A549 (cell line): ENCODE measurements around the gene PRC1. TPM values are rescaled to one million over a fixed set of nuclear protein-coding genes. Genes with fewer than 3 reads are reported as not detected.
A peak's percentile ranks its signal among the peaks of the same experiment; 100 is the strongest.

Source experiments
- ATAC-seq, 2 experiments: fragments of 200-7000 bp in 1 of 2; fragments of >200 bp in 1 of 2; cut with Nextera tagmentation in 1 of 2; cut with Tn5 transposase in 1 of 2; 3 replicates each; pipeline versions ENCODE4 v1.8.0 to v1.9.1; 2018 to 2020; ENCODE audit warnings: mild to moderate bottlenecking in 1 of 2, moderate library complexity in 1 of 2
- CTCF ChIA-PET: fragments of 300-600 bp; sonication (Branson Sonifier 250); formaldehyde crosslinking; extraction: SDS; loops from one replicate; lab custom pipeline; 2021; ENCODE audit warnings: antibody characterized with exemption, inconsistent platforms; lab: Yijun Ruan, JAX
- POLR2A ChIA-PET: fragments of 350-600 bp; formaldehyde crosslinking; extraction: SDS; loops from one replicate; lab custom pipeline; 2021; ENCODE audit warnings: antibody characterized with exemption, inconsistent platforms; lab: Yijun Ruan, JAX
- DNase-seq, 2 experiments: peaks; one replicate each; pipeline versions ENCODE4 v3.0.0 to v3.0.0-alpha.2; 2011 to 2016; ENCODE audit warnings: low read depth in 1 of 2, low spot score in 1 of 2
- FAIRE-seq: peaks from 2 replicates; lab custom pipeline; 2011; peaks lifted over from hg19 to GRCh38; lab: Jason Lieb, UNC
- H3K27ac ChIP-seq, 2 experiments: fragments of >200 bp; sonication (Bioruptor Twin); formaldehyde crosslinking; 3 replicates each; pipeline ENCODE4 v1.5.1; 2016 to 2017
- H3K4me1 ChIP-seq: fragments of >200 bp; sonication (Bioruptor Twin); formaldehyde crosslinking; 3 replicates; pipeline ENCODE4 v1.6.1; 2016
- H3K4me2 ChIP-seq: fragments of >200 bp; sonication (Bioruptor Twin); formaldehyde crosslinking; 3 replicates; pipeline ENCODE4 v1.6.1; 2016
- H3K4me3 ChIP-seq: fragments of >200 bp; sonication (Bioruptor Twin); formaldehyde crosslinking; 3 replicates; pipeline ENCODE4 v1.5.1; 2016
- H3K9me3 ChIP-seq: fragments of >200 bp; sonication (Bioruptor Twin); formaldehyde crosslinking; 3 replicates; pipeline ENCODE4 v1.6.1; 2016
- BHLHE40 ChIP-seq: IDR thresholded peaks from 2 replicates; pipeline ENCODE4 v1.6.1; 2012; ENCODE audit warnings: low read depth, low read length, inconsistent platforms
- CBX8 ChIP-seq: fragments of 200-600 bp; sonication (generic); IDR thresholded peaks from 2 replicates; pipeline ENCODE4 v1.6.1; 2016
- CHD4 ChIP-seq: fragments of 200-600 bp; sonication (generic); IDR thresholded peaks from 2 replicates; pipeline ENCODE4 v1.6.1; 2016; ENCODE audit warnings: antibody characterized with exemption, mild to moderate bottlenecking, borderline replicate concordance
- FOSB ChIP-seq: fragments of 250-450 bp; sonication (Bioruptor Pico); IDR thresholded peaks from 2 replicates; pipeline ENCODE4 v1.5.0; 2020; ENCODE audit warnings: mild to moderate bottlenecking, moderate library complexity
- FOXS1 ChIP-seq: fragments of 250-450 bp; sonication (Bioruptor Pico); IDR thresholded peaks from 2 replicates; pipeline ENCODE4 v1.5.0; 2020; ENCODE audit warnings: mild to moderate bottlenecking, moderate library complexity
- GATA3 ChIP-seq: IDR thresholded peaks from 2 replicates; pipeline ENCODE4 v1.6.1; 2012; ENCODE audit warnings: borderline replicate concordance
- HOXA7 ChIP-seq: fragments of 250-450 bp; sonication (Bioruptor Pico); IDR thresholded peaks from 2 replicates; pipeline ENCODE4 v1.5.0; 2020; ENCODE audit warnings: mild to moderate bottlenecking, moderate library complexity
- HOXB13 ChIP-seq: fragments of 250-450 bp; sonication (Bioruptor Pico); IDR thresholded peaks from 2 replicates; pipeline ENCODE4 v1.5.0; 2020; ENCODE audit warnings: low read depth, mild to moderate bottlenecking, moderate library complexity
- JUNB ChIP-seq: fragments of >200 bp; sonication (Bioruptor Twin); formaldehyde crosslinking; IDR thresholded peaks from 2 replicates; pipeline ENCODE4 v1.6.1; 2016
- MAFK ChIP-seq: fragments of 450-650 bp; IDR thresholded peaks from 2 replicates; pipeline ENCODE4 v1.6.1; 2014; ENCODE audit not compliant: partially characterized antibody
- MYC ChIP-seq: IDR thresholded peaks from 2 replicates; pipeline ENCODE4 v1.6.1; 2012; ENCODE audit warnings: mild to moderate bottlenecking, inconsistent platforms, low read length, improper control_type of control experiment, borderline replicate concordance
- NFE2L2 ChIP-seq: fragments of 150-350 bp; conservative IDR thresholded peaks from 2 replicates; pipeline ENCODE4 v1.6.1; 2014; ENCODE audit warnings: low read length
- RAD21 ChIP-seq, 2 experiments: fragments of >200 bp in 1 of 2; sonication (Bioruptor Twin) in 1 of 2; formaldehyde crosslinking in 1 of 2; IDR thresholded peaks in 1 of 2; conservative IDR thresholded peaks in 1 of 2; 2 replicates in 1 of 2; 3 replicates in 1 of 2; pipeline ENCODE4 v1.6.1; 2012 to 2018; ENCODE audit warnings: inconsistent platforms in 1 of 2
- RARB ChIP-seq: fragments of 250-450 bp; sonication (Bioruptor Pico); IDR thresholded peaks from 2 replicates; pipeline ENCODE4 v1.8.0; 2021; ENCODE audit warnings: mild to moderate bottlenecking, moderate library complexity
- RCOR1 ChIP-seq: fragments of 150-350 bp; IDR thresholded peaks from 2 replicates; pipeline ENCODE4 v1.6.1; 2014; ENCODE audit warnings: antibody characterized with exemption, low read length, low read depth
- RFX5 ChIP-seq: fragments of 450-650 bp; IDR thresholded peaks from 2 replicates; pipeline ENCODE4 v1.7.1; 2014; ENCODE audit warnings: antibody characterized with exemption, mild to moderate bottlenecking, moderate library complexity
- SMC3 ChIP-seq: fragments of >200 bp; sonication (Bioruptor Twin); formaldehyde crosslinking; IDR thresholded peaks from 3 replicates; pipeline ENCODE4 v1.6.1; 2018; ENCODE audit warnings: inconsistent platforms
- TFCP2L1 ChIP-seq: fragments of 250-450 bp; sonication (Bioruptor Pico); IDR thresholded peaks from 2 replicates; pipeline ENCODE4 v1.5.0; 2021; ENCODE audit warnings: mild to moderate bottlenecking
- ZNF302 ChIP-seq: fragments of 250-450 bp; sonication (Bioruptor Pico); IDR thresholded peaks from 2 replicates; pipeline ENCODE4 v1.9.0; 2021; ENCODE audit warnings: inconsistent platforms, mild to moderate bottlenecking, moderate library complexity
- ZSCAN20 ChIP-seq: fragments of 250-450 bp; sonication (Bioruptor Pico); IDR thresholded peaks from 2 replicates; pipeline ENCODE4 v1.8.0; 2022; ENCODE audit warnings: mild to moderate bottlenecking, moderate library complexity
- whole genome bisulfite sequencing: methylation state at CpG from one replicate; pipeline ENCODE4 v1.1.6; 2017; ENCODE audit errors: missing lambda C conversion rate; 5-methylcytosine and 5-hydroxymethylcytosine counted together
- polyA plus RNA-seq, 4 experiments: library from polyadenylated mRNA; depleted of rRNA in 3 of 4; stranded (reverse); fragments of >200 nt; fragmentation: RNase III in 1 of 4; extraction: RNeasy Plus Mini Kit Qiagen cat#74134 plus additional on column Dnase treatment in 1 of 4; gene quantifications; 2 replicates in 3 of 4; 3 replicates in 1 of 4; pipeline ENCODE4 v1.2.3, GENCODE V29; 2011 to 2017
- TF ChIP-seq, protein P1 (sequence below): IDR thresholded peaks from 2 replicates; pipeline ENCODE4 v1.6.1; 2012
- TF ChIP-seq, protein P2 (sequence below): fragments of >200 bp; sonication (Bioruptor Twin); formaldehyde crosslinking; IDR thresholded peaks from 3 replicates; pipeline ENCODE4 v1.5.1; 2016
- TF ChIP-seq, protein P3 (sequence below): IDR thresholded peaks from 2 replicates; pipeline ENCODE4 v1.6.1; 2012
- TF ChIP-seq, protein P4 (sequence below): fragments of >200 bp; sonication (Bioruptor Twin); formaldehyde crosslinking; IDR thresholded peaks from 3 replicates; pipeline ENCODE4 v1.6.1; 2016
- TF ChIP-seq, protein P5 (sequence below): fragments of 250-450 bp; sonication (Bioruptor Pico); IDR thresholded peaks from 2 replicates; pipeline ENCODE4 v1.5.0; 2021; ENCODE audit warnings: mild to moderate bottlenecking, moderate library complexity, borderline replicate concordance

Gene PRC1
- polyA plus RNA-seq, 2 of the 4 experiments (the other 2 are of a cell fraction) = 303 to 426 TPM

DNA sequence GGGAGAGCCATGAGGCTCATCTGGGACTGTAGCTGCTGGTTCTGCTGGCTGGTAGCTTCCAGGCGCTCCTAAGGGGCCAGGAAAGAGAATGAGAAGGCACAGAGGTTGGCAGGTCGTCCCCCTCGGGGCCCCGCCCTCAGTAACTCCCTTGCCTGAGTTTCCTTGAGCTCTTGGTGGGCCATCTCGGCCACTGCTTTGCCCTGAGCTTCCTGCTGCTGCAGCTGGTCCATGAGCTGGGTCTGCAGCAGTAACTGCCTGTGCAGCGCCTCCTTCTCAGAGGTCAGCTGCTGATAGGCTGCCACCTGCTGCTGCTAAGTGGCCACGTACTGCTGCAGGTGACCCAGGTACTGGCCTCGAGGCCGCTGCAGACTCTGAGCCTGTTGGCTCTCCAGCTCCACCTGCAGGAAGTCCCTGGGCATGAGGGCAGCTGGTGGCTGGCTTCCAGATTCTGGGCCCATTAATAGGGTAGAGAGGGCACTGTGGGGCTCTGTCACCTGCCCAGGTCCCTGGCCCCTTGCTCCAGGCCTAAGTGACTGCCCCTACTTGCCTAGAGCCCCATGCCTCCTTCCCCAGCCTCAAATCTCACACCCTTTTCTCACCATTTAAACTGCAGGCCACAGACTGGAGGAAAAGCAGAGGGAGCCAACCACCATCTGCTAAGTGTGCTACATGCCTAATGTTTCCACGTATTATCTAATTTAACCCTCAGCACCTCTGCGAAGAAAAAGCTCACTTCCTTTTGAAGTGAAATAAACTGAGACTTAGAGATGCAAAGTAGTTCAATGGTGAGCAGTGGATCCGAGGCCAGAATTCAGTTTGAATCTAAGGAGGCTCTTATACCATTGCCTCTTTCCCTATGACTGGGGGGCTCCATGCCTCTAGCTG, 38.8 kb upstream of the PRC1 start:
- no peak for FAIRE-seq
- no peaks in the 10 kb centered on the region for H3K9me3 ChIP-seq
- peak overlapping the region; percentile 61 for H3K4me2 ChIP-seq
- ChIA-PET CTCF (interaction anchor here (0.6 to 6.2 kb wide), 22 partner anchors 9 to 662 kb away, joined by 3 to 71 read pairs (median 6); partner anchors contain the start of genes HDDC3, PRC1, RCCD1 and UNC45A), POLR2A (interaction anchor here (1.8 kb wide), 1 partner anchor 12 kb away, joined by 7 read pairs; no protein-coding TSS in a partner anchor)
- H3K4me1 ChIP-seq = no peaks in the 10 kb centered on the region
- no peak overlapping the region for H3K27ac ChIP-seq
- ATAC-seq = peak; percentile 76 to 88; a peak in 5 of 6 replicates
- 40% methylated on average over 12 of the region's 12 CpGs for WGBS
- no peak for TF ChIP-seq FOSB
- TF ChIP-seq RARB = no peak
- TF ChIP-seq, protein P1, sequence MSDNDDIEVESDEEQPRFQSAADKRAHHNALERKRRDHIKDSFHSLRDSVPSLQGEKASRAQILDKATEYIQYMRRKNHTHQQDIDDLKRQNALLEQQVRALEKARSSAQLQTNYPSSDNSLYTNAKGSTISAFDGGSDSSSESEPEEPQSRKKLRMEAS = peak; percentile 37; the same call in 1 of the 2 replicates
- TF ChIP-seq, protein P2, sequence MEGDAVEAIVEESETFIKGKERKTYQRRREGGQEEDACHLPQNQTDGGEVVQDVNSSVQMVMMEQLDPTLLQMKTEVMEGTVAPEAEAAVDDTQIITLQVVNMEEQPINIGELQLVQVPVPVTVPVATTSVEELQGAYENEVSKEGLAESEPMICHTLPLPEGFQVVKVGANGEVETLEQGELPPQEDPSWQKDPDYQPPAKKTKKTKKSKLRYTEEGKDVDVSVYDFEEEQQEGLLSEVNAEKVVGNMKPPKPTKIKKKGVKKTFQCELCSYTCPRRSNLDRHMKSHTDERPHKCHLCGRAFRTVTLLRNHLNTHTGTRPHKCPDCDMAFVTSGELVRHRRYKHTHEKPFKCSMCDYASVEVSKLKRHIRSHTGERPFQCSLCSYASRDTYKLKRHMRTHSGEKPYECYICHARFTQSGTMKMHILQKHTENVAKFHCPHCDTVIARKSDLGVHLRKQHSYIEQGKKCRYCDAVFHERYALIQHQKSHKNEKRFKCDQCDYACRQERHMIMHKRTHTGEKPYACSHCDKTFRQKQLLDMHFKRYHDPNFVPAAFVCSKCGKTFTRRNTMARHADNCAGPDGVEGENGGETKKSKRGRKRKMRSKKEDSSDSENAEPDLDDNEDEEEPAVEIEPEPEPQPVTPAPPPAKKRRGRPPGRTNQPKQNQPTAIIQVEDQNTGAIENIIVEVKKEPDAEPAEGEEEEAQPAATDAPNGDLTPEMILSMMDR = peak; percentile 62
- peak; percentile 52 to 60 for TF ChIP-seq RAD21 (conservative IDR thresholded peaks at IDR 0.05 in 1 of 2, IDR thresholded peaks at IDR 0.05 in 1 of 2)
- TF ChIP-seq SMC3 = peak; percentile 33; the same call in 2 of the 3 replicates
- H3K4me3 ChIP-seq = no peak overlapping the region
- DNase-seq = peak in 1 of 2 experiments; percentile 73

DNA sequence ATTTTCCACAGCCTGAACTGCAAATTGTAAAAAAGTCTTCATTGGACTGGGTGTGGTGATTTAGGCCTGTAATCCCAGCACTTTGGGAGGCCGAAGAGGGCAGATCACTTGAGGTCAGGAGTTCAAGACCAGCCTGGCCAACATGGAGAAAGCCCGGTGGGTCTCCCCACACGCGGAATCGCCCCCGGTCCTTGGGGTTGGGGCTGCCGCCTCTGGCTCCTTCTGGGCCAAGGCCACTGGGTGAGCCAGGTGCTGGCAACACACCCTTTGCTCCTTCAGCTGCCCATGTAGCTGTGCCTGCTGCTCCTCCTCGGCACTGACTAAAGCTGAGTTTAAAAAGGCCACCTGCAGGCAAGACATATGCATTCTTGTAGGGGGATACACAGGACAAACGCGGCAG, 37.5 kb upstream of the PRC1 start:
- no peak for ATAC-seq
- CTCF ChIA-PET = interaction anchor here (0.7 to 6.2 kb wide), 7 partner anchors 10 to 129 kb away, joined by 3 to 71 read pairs (median 33); partner anchors contain the start of genes HDDC3, RCCD1, UNC45A and VPS33B
- TF ChIP-seq, protein P3, sequence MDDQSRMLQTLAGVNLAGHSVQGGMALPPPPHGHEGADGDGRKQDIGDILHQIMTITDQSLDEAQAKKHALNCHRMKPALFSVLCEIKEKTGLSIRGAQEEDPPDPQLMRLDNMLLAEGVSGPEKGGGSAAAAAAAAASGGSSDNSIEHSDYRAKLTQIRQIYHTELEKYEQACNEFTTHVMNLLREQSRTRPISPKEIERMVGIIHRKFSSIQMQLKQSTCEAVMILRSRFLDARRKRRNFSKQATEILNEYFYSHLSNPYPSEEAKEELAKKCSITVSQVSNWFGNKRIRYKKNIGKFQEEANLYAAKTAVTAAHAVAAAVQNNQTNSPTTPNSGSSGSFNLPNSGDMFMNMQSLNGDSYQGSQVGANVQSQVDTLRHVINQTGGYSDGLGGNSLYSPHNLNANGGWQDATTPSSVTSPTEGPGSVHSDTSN = no peak
- TF ChIP-seq ZSCAN20 (CRISPR knock-in tag) = no peak
- no peak for TF ChIP-seq HOXA7
- TF ChIP-seq, all 56 proteins: peak for 0
- no peaks in the 10 kb centered on the region for H3K4me1 ChIP-seq
- H3K4me3 ChIP-seq = no peak overlapping the region
- POLR2A ChIA-PET = no interaction called here
- 85% methylated on average over 10 of the region's 10 CpGs for WGBS
- FAIRE-seq (no peak), DNase-seq (no peak)
- no peak overlapping the region for H3K27ac ChIP-seq
- no peaks in the 10 kb centered on the region for H3K9me3 ChIP-seq
- H3K4me2 ChIP-seq = no peak overlapping the region

DNA sequence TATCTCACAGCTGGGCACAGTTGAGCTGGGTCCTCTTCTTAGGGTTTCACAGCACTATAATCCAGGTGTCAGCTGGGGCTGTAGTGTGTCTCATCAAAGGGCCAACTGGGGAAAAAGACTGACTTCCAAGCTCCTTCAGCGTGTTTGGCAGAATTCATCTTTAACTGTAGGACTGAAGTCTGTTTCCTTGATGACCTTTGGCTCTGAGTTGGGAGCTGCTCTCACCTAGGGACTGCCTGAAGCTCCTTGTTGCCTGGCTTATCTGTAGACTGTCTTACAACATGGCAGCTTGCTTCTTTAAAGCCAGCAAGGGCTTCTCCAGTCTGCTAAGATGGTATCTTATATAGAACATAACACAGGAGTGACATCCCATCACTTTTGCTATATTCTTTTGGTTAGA, 33.3 kb upstream of the PRC1 start:
- CTCF ChIA-PET = interaction anchor here (0.7 to 2.7 kb wide), 5 partner anchors 8 to 244 kb away, joined by 3 to 12 read pairs (median 3); no protein-coding TSS in a partner anchor
- H3K4me1 ChIP-seq = peaks cover 5% of the 10 kb centered on the region; the same call in 1 of the 3 replicates
- ATAC-seq (no peak), FAIRE-seq (no peak), DNase-seq (no peak)
- POLR2A ChIA-PET = no interaction called here
- TF ChIP-seq TFCP2L1 (CRISPR knock-in tag) = no peak
- no peak for TF ChIP-seq JUNB
- TF ChIP-seq, protein P1 = no peak
- TF ChIP-seq, protein P4, sequence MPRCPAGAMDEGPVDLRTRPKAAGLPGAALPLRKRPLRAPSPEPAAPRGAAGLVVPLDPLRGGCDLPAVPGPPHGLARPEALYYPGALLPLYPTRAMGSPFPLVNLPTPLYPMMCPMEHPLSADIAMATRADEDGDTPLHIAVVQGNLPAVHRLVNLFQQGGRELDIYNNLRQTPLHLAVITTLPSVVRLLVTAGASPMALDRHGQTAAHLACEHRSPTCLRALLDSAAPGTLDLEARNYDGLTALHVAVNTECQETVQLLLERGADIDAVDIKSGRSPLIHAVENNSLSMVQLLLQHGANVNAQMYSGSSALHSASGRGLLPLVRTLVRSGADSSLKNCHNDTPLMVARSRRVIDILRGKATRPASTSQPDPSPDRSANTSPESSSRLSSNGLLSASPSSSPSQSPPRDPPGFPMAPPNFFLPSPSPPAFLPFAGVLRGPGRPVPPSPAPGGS = no peak
- no peak for TF ChIP-seq NFE2L2
- TF ChIP-seq RCOR1 = no peak
- no peak for TF ChIP-seq RARB
- TF ChIP-seq MYC = no peak
- TF ChIP-seq CBX8 = no peak
- no peak for TF ChIP-seq HOXA7
- TF ChIP-seq BHLHE40 = no peak
- no peak for TF ChIP-seq GATA3
- TF ChIP-seq, protein P5, sequence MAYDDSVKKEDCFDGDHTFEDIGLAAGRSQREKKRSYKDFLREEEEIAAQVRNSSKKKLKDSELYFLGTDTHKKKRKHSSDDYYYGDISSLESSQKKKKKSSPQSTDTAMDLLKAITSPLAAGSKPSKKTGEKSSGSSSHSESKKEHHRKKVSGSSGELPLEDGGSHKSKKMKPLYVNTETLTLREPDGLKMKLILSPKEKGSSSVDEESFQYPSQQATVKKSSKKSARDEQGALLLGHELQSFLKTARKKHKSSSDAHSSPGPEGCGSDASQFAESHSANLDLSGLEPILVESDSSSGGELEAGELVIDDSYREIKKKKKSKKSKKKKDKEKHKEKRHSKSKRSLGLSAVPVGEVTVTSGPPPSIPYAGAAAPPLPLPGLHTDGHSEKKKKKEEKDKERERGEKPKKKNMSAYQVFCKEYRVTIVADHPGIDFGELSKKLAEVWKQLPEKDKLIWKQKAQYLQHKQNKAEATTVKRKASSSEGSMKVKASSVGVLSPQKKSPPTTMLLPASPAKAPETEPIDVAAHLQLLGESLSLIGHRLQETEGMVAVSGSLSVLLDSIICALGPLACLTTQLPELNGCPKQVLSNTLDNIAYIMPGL (CRISPR knock-in tag) = no peak
- TF ChIP-seq FOXS1 (CRISPR knock-in tag) = no peak
- TF ChIP-seq HOXB13 (CRISPR knock-in tag) = no peak
- TF ChIP-seq CHD4 = no peak
- TF ChIP-seq ZNF302 (CRISPR knock-in tag) = no peak
- TF ChIP-seq MAFK = no peak
- no peak for TF ChIP-seq RFX5
- H3K4me3 ChIP-seq = no peak overlapping the region
- H3K9me3 ChIP-seq = no peaks in the 10 kb centered on the region
- H3K27ac ChIP-seq = no peak overlapping the region
- WGBS = 21% methylated on average over 1 of the region's 1 CpG
- H3K4me2 ChIP-seq = no peak overlapping the region
